GM18909 (cell line): ENCODE data around the gene PRKCE.
"Not testable (repeated sequence)": the region's sequence is repeated elsewhere in the genome, so short reads cannot be mapped to it uniquely, and the experiment has no call there.

Experiments
- ATAC-seq: cut with Tn5 transposase; IDR thresholded peaks from one replicate; pipeline ENCODE4 v1.9.1; 2021; ENCODE audit warnings: mild to moderate bottlenecking; ENCODE audit not compliant: unreplicated experiment, poor library complexity

The PRKCE gene

GRCh38 chr2:45851111-45851510, 199.6 kb downstream of the PRKCE start:
- no peak for ATAC-seq

DNA sequence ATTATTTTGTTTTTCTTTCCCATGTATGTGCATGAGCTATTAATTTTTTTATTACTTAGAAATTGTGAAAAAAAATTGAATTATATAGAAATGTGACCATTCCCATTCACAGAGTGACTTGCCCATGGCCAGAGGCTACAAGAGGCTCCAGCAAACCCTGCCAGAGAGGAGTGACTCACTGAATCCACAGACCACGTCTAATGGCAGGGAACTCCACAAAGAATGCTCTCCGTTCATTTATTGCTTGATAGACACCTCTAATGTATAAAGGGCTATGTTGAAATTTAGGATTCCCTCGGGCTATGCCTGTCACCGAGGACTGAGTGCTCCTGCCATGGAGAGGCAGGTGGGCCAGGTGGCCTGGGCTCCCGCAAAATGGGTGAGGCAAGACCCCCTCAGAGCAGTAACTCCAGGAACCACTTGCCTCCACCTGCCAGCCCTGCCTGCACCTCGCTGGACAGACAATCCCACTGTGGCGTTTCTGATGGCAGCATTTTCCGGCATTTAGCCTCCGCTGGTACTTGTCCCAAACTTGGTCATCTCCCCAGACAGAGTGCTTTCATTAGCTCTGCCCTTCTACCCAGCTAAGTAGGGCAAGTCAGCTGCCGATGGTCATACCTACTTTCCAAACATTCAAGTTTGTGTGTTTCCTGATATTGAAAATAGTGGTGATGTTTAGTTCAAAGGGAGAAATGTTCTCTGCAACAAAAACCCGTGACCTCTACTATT, 200.3 kb downstream of the PRKCE start:
- ATAC-seq: no peak

GRCh38 chr2:45852450-45853150, 201.1 kb downstream of the PRKCE start:
- peak; percentile 72 for ATAC-seq

DNA sequence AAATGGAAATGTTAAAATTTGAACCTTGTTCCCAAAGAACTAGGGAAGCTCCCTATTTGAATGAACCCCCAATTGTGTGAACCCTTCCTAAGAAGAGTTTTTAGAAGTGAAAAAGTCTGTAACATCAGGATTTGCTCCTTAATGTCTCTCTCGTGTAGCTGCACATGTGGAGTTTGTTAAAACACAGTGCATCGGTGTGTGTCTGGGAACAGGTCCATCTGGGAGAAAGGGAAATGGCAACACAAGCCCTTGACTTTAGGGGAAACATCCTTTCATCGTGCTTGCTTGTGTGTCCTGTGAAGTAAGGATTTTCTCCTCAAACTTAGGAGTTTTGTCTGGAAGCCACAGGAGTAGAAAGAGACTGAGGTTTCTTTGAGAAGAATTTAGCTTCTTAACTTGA, 203.9 kb downstream of the PRKCE start:
- ATAC-seq: no peak

- ATAC-seq: no peak
These were observed 205.2 kb downstream of the PRKCE start for GRCh38 chr2:45856391-45857274.

GRCh38 chr2:45857275-45857609, 205.8 kb downstream of the PRKCE start:
- ATAC-seq: no peak

- ATAC-seq: no peak
These were observed 206.5 kb downstream of the PRKCE start for GRCh38 chr2:45857867-45858520.

GRCh38 chr2:45858872-45859271, 207.4 kb downstream of the PRKCE start:
- ATAC-seq: not testable (repeated sequence)

DNA sequence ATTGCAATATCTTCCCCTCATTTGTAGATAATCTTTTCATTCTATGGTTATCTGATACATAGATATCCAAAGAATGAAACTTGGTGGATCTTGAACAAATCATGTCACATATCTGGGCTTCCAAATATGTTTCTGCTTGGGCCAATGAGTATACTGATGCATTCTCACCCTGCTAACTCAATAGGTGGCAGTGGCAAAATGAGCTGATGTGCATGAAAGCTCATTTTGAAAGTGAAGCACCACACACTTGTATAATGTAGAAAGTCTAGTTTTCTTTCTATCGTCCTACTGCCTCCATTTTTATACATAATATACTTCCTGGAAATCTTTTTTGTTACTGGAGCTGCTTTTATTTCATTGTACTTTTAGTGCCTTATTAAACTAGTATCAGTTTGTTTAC, 208.2 kb downstream of the PRKCE start:
- no peak for ATAC-seq

GRCh38 chr2:45860136-45861121, 209.0 kb downstream of the PRKCE start:
- peak; percentile 47 for ATAC-seq

DNA sequence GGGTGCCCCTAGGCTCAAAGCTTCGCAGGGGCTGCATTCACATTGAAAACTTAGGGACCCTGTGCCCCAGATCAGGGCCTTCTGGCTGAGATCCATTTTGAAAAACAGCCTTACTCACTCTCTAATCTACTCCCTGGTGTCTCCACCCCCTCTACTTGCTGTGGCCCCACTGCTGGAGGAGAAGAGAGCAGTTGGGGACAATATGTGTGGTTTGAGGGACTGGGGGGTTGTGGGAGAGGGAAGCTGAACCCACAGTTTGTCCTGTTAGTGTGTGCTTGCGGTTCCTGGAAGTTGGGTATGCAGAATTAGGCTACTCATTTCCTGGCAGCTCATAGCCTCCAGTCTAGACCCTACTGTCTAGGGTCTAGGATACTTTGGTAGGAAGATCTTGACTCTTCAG, 211.4 kb downstream of the PRKCE start:
- ATAC-seq: no peak

DNA sequence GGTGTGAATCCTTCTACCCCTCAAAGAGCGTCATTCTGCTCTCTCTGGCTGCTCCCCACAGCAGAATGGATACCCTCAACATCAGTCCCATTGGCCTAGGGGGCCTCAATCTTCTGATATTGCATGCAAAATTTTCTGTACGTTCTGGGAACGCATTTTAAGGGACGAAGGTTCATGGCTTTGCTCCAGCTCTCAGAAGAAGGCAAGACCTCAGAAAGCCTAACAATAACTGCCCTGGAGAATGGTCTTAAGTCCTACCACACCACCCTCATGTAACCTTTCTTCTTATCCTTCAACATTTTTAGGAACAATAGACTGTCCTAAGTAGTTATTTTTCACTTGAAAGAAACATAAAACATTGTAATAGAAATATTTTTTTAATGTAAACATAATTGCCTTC, 212.6 kb downstream of the PRKCE start:
- ATAC-seq: no peak

- ATAC-seq: no peak
These were observed 215.9 kb downstream of the PRKCE start for GRCh38 chr2:45867349-45867748.

- ATAC-seq: no peak
These were observed 216.3 kb downstream of the PRKCE start for GRCh38 chr2:45867800-45868199.

GRCh38 chr2:45869165-45869501, 217.7 kb downstream of the PRKCE start:
- ATAC-seq: no peak

DNA sequence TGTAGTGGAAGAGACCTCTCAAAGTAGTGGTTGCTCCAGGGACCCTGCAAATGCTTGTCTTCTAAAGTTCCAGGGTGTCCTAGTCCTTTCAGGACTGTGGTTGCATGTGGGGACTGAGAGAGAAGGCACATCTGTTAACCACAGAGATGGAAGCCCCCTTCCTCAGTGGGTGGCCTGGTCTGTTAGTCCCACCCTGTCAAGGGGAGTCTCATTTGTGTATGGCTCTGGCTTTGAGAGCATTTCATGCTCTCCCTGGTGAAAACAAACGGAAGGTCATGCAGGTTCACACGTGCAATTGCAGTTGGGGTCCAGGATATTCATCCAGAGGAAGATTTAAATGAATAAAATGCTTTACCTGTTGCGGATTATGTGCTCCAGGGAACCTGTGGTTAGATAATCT, 219.6 kb downstream of the PRKCE start:
- no peak for ATAC-seq

GRCh38 chr2:45871541-45871940, 220.1 kb downstream of the PRKCE start:
- ATAC-seq: no peak

DNA sequence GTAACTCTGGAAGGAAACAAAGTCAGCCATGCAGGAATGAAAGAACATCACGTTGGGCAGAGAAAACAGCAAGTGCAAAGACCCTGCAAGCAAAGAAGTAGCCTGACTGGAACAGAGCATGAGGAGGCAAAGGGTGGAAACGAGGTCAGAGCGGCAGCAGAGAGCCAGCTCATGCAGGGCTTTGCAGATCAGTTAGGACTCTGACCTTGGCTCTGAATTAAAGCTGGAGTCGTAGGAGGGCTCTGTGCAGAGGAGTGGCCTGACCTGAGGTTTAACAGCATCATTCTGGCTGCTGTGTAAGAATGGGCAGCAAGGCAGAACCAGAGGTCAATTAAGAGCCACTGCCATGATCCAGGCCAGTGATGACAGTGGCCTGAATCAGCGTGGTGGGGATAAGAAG, 220.7 kb downstream of the PRKCE start:
- ATAC-seq: no peak

GRCh38 chr2:45874344-45874743, 222.9 kb downstream of the PRKCE start:
- ATAC-seq: no peak

GRCh38 chr2:45876611-45877010, 225.1 kb downstream of the PRKCE start:
- no peak for ATAC-seq
